ENCODE data around the gene HS3ST5.

GRCh38 chr6:114258376-114258775, 84.4 kb downstream of the HS3ST5 start:
- TF ChIP-seq MAX (IDR thresholded peaks at IDR 0.05) (no peak), YY1 (IDR thresholded peaks at IDR 0.05) (no peak), CTCF (IDR thresholded peaks at IDR 0.05; ENCODE audit: low read depth, low read length, missing input control) (no peak), JUND (IDR thresholded peaks at IDR 0.05) (no peak), HNF4A (conservative IDR thresholded peaks at IDR 0.05) (no peak), SP1 (IDR thresholded peaks at IDR 0.05) (no peak), FOXA1 (IDR thresholded peaks at IDR 0.05) (no peak)
